ENCODE results near the gene PA2G4. TPM values are rescaled to one million over a fixed set of nuclear protein-coding genes. Genes with fewer than 3 reads are reported as not detected.

Gene PA2G4
- total RNA-seq, 1 experiment from 2014 or later, result 175 TPM

- Histone ChIP-seq H3K9me3 (ENCODE audit: control insufficient read depth, insufficient read depth, low read depth, low read length) (no peaks in the 10 kb centered on the region), H3K27me3 (ENCODE audit: control insufficient read depth, insufficient read depth, low read length) (no peaks in the 10 kb centered on the region), H3K27ac (ENCODE audit: low read length) (peak overlapping the region; percentile 94), H3K4me1 (ENCODE audit: control insufficient read depth, insufficient read depth, low read length) (peaks cover 29% of the 10 kb centered on the region), H3K4me3 (ENCODE audit: low read depth in 2 of 2, low read length in 2 of 2) (peak overlapping the region; percentile 93 to 96), H3K36me3 (ENCODE audit: control insufficient read depth, insufficient read depth, low read length) (peaks cover 5% of the 10 kb centered on the region; the same call in 1 of the 2 replicates)
- in situ Hi-C loops (cut with HindIII; ENCODE audit: low pct_unique_long_range_greater_than_20kb, low sequenced_read_pairs) (no loop called here), intact Hi-C loops (cut with micrococcal nuclease; ENCODE audit: unreplicated experiment) (no loop called here)
- TF ChIP-seq POLR2AphosphoS5 (IDR thresholded peaks at IDR 0.05; ENCODE audit: low read depth, low read length), result no peak
- TSS peak; percentile 92 for BruUV-seq (replicated peaks)
- DNase-seq (ENCODE audit: low read depth, low spot score) (no peak), ATAC-seq (no peak)
- CTCF ChIA-PET, result interaction anchor here (0.6 to 1.8 kb wide), 4 partner anchors 9 to 428 kb away, joined by 3 to 14 read pairs (median 6); partner anchors contain the start of gene ZC3H10
- POLR2A ChIA-PET, result interaction anchor here (0.6 to 1.3 kb wide), 5 partner anchors 10 to 682 kb away, joined by 3 to 6 read pairs (median 3); partner anchors contain the start of genes RNF41, SMARCC2 and ZC3H10
Observed at GRCh38 chr12:56127485-56127887, 23.1 kb downstream of the PA2G4 start.

- peak within 1 kb of the TSS; percentile 93 to 96 for H3K4me3 ChIP-seq (ENCODE audit: low read depth in 2 of 2, low read length in 2 of 2)
- H3K27me3 ChIP-seq (ENCODE audit: control insufficient read depth, insufficient read depth, low read length), result no peaks in the 10 kb centered on the region
- in situ Hi-C loops (cut with HindIII; ENCODE audit: low pct_unique_long_range_greater_than_20kb, low sequenced_read_pairs) (no loop called here), intact Hi-C loops (cut with micrococcal nuclease; ENCODE audit: unreplicated experiment) (no loop called here)
- POLR2A ChIA-PET, result interaction anchor here (0.6 to 1.3 kb wide), 6 partner anchors 10 to 681 kb away, joined by 3 to 6 read pairs (median 3); partner anchors contain the start of genes RNF41, SMARCC2 and ZC3H10
- TF ChIP-seq CTCF (IDR thresholded peaks at IDR 0.05) (no peak), SIN3A (IDR thresholded peaks at IDR 0.05; ENCODE audit: borderline replicate concordance, insufficient read depth, low read depth, low read length) (peak; percentile 80; the same call in 1 of the 2 replicates), POLR2AphosphoS5 (IDR thresholded peaks at IDR 0.05; ENCODE audit: low read depth, low read length) (peak; percentile 79), REST (IDR thresholded peaks at IDR 0.05; ENCODE audit: insufficient read depth in 1 of 2, low read depth in 2 of 2, low read length in 1 of 2) (no peak), TCF7L2 (IDR thresholded peaks at IDR 0.05; ENCODE audit: low read depth, low read length) (peak; percentile 48; the same call in 1 of the 2 replicates)
- ATAC-seq (peak; percentile 96), DNase-seq (ENCODE audit: low read depth, low spot score) (peak; percentile 99)
- CTCF ChIA-PET, result interaction anchor here (0.6 to 1.8 kb wide), 6 partner anchors 8 to 428 kb away, joined by 3 to 14 read pairs (median 6); partner anchors contain the start of gene ZC3H10
- peaks cover 29% of the 10 kb centered on the region for H3K4me1 ChIP-seq (ENCODE audit: control insufficient read depth, insufficient read depth, low read length)
- no TSS peak for BruUV-seq (replicated peaks)
- no peaks in the 10 kb centered on the region for H3K9me3 ChIP-seq (ENCODE audit: control insufficient read depth, insufficient read depth, low read depth, low read length)
- H3K27ac ChIP-seq (ENCODE audit: low read length), result peak within 1 kb of the TSS; percentile 94
- H3K36me3 ChIP-seq (ENCODE audit: control insufficient read depth, insufficient read depth, low read length), result peaks cover 5% of the 10 kb centered on the region; the same call in 1 of the 2 replicates
Observed at GRCh38 chr12:56127888-56128669, 23.7 kb downstream of the PA2G4 start, which contains the start of gene ESYT1. Gene ESYT1, plus strand, starts transcription at chr12:56128267. Its CDS starts 53 bp downstream, at chr12:56128320.
